Loucy (cell line): ENCODE results near the gene PTPRQ.

Experiments
- EZH2phosphoT487 ChIP-seq: fragments of 200-600 bp; IDR thresholded peaks from 2 replicates; pipeline ENCODE4 v1.6.1; 2018; ENCODE audit warnings: antibody characterized with exemption, mild to moderate bottlenecking, moderate library complexity, borderline replicate concordance
- TF ChIP-seq, protein P1 (sequence below): fragments of 200-600 bp; sonication (generic); conservative IDR thresholded peaks from 2 replicates; pipeline ENCODE4 v1.5.1; 2014; ENCODE audit warnings: mild to moderate bottlenecking, antibody characterized with exemption, low read length

DNA sequence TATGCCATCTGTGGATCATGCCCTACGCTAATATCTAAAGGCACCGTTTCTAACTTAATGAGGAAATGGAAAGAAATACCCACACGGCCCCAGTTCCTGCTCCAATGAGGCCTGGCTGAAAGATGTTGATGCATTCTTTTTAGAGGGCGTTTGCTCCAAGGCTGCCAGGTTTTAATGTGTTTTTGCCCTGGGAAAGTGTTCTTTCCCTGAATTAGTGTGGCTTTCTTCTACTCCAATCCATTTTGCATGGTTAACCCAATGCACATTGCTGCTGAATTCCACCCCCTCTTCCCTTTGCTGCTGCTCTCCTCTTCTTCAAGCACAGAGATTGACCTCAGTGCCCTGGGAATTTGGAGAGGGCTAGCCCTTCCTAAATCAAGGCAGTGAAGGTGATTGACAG is 273.8 kb downstream of the PTPRQ start:
- TF ChIP-seq, protein P1, sequence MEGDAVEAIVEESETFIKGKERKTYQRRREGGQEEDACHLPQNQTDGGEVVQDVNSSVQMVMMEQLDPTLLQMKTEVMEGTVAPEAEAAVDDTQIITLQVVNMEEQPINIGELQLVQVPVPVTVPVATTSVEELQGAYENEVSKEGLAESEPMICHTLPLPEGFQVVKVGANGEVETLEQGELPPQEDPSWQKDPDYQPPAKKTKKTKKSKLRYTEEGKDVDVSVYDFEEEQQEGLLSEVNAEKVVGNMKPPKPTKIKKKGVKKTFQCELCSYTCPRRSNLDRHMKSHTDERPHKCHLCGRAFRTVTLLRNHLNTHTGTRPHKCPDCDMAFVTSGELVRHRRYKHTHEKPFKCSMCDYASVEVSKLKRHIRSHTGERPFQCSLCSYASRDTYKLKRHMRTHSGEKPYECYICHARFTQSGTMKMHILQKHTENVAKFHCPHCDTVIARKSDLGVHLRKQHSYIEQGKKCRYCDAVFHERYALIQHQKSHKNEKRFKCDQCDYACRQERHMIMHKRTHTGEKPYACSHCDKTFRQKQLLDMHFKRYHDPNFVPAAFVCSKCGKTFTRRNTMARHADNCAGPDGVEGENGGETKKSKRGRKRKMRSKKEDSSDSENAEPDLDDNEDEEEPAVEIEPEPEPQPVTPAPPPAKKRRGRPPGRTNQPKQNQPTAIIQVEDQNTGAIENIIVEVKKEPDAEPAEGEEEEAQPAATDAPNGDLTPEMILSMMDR = no peak
- no peak for TF ChIP-seq EZH2phosphoT487
